Measurements from ENCODE around the gene IPO11. TPM values are rescaled to one million over a fixed set of nuclear protein-coding genes. Genes with fewer than 3 reads are reported as not detected.
A peak's percentile ranks its signal among the peaks of the same experiment; 100 is the strongest.
"Not testable (repeated sequence)": the region's sequence is repeated elsewhere in the genome, so short reads cannot be mapped to it uniquely, and the experiment has no call there.

The IPO11 gene
- total RNA-seq, 1 donor from 2014 or later: 90.1 TPM

DNA sequence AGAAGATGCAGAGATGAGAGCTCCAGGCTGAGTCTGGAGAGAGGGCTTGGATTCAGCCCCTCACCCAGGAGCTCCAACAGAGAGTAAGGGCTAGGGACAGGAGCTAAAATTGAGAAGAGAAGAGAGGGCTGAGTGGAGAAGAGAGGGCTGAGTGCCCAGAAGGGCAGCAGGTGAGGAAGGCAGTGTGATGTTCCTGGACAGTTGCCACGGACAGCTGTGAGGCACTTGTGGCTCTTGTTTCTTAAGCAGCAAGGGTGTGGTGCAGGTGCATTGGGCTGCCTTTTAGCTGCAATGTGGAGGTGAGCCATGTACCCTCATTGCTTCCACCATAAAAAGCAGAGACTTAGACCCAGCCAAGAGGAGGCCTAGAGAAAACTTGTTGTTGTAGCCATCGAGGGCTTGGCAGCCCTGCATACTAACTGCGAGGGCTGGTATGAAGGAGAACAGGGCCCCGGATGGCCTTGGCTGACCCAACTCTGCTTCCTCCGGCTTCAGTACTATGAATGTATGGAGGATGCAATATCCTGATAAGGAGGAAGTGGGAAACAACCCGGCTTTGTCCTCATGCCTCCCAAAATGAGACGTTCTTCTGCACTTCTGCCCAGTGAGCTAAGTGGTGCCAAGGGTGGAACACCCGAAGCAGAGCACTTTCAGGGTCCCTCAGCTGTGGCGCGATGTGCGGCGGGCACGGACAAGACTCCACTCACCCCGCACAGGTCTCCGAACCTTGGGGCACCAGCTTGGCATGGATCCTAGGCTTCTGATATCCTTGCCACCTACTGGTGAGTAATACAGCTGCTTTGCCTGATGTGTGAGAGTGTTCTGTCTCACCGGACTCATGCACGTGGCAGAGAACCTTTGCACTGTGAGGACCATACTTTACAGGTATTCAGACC is 231.2 kb downstream of the IPO11 start:
- DNase-seq (ENCODE audit: low read depth in 2 of 2): no peak

DNA sequence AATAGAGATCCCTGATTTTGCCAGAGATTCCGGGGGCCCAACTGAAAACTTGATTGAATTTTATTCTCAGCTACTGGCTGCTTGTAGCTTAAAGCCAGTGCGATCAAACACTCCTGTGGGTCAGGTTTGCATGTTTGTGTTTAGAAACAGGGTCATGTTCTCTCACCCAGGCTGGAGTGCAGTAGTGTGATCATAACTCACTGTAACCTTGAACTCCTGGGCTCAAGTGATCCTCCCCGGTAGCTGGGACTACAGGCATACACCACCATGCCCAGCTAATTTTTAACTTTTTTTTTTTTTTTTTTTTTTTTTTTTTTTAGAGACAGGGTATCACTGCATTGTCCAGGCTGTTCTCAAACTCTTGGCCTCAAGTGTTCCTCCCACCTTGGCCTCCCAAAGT is 232.7 kb downstream of the IPO11 start:
- no peak for DNase-seq (ENCODE audit: low read depth in 2 of 2)

DNA sequence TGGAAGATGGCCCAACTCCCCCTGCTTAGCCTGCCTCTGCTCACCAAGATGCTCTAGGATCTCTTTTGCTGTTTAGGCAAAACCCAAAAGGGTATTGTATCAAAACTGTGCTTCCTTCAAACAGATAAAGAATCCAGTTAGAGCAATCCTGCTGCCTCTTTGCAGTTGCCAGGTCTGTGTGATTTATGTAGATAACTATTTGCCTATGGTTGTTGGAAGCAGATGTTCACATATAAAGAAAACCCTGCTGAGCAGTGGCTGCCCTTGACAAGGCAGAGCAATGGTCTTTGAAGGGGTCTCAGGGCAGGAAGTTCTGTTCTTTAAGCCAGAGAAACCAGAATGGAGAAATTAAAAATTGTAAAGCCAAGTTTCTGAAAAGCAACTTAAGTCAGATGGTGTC is 234.7 kb downstream of the IPO11 start:
- no peak for DNase-seq (ENCODE audit: low read depth in 2 of 2)

DNA sequence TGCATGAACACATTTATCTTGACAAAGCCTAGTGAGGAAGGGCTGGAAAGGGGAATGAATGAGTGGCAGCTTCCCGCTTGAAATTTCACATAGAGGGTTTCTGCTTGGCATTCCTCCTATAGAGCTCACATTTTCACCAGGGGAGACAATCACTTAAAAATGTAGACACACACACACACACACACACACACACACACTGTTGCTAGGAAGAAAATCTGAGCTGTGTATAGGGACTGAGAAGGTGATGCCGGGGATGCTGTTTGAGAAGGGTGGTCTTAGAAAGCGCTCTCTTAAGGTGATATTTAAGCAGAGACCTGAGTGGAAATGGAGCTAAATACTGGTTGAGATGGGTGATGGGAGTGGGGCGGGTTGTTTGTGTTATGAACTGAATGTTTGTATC is 236.5 kb downstream of the IPO11 start:
- no peak for DNase-seq (ENCODE audit: low read depth in 2 of 2)

DNA sequence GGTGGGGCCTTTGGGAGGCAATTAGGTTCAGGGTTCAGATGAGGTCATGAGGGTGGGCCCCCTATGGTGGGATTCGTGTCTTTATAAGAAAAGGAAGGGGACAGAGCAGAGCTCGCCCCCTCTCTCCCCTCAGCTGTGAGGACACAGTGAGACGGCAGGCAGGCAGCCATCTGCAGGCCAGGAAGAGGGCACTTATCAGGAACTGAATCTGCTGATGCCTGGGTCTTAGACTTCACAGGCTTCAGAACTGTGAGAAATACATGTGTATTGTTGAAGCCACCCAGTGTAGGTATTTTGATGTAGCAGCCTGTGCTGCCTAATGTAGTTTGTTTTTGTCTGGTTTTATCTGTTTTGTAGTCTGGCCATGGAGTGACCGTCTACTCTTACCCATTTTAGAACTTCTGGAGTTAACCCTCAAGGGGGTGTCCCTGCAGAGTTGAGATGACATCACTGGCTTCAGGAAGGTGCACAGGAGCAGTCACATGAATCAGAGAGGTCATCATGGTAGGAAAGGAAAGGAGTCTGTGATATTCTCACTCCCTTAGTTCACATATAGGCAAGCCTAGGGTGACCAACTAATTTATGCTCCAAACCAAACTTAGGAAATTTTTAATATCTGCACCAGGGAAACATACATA is 237.0 kb downstream of the IPO11 start:
- DNase-seq (ENCODE audit: low read depth in 2 of 2): no peak

DNA sequence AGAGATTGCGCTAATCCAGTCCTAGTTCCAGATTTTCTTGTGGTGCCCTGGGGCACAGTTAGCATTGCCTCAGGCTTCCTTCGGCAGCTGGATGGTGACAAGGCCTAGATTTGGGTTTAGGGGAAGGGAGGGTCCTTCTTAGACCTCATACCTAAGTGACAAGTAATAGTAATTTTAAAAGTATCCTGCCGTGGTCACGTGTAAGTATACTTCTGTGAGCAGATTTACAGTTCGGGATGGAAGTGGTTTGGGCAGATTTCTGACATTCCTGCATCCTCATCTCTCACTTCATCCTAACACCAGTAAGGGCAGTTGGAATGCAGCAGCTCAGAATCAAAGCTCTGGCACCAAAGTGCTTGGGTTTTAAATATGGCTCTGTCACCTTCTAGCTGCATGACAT is 237.6 kb downstream of the IPO11 start:
- DNase-seq (ENCODE audit: low read depth in 2 of 2): no peak

DNA sequence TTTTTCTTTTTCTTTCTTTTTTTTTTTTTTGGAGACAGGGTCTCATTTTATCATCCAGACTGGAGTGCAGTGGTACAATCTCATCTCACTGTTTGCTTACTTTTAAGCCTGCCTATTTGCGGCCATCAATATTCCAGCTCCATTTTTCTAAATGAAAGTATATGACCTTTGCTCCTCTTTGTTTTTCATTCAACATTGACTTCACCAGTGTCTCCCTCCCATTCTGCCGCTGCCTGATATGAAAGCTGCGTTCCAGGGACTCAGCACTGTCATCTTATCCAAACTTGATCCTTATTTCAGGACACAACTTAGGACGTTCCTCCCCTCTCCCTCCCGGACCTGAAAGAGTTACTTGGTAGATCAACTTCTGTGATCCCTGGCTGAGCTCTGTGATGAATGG is 239.7 kb downstream of the IPO11 start:
- no peak for DNase-seq (ENCODE audit: low read depth in 2 of 2)

DNA sequence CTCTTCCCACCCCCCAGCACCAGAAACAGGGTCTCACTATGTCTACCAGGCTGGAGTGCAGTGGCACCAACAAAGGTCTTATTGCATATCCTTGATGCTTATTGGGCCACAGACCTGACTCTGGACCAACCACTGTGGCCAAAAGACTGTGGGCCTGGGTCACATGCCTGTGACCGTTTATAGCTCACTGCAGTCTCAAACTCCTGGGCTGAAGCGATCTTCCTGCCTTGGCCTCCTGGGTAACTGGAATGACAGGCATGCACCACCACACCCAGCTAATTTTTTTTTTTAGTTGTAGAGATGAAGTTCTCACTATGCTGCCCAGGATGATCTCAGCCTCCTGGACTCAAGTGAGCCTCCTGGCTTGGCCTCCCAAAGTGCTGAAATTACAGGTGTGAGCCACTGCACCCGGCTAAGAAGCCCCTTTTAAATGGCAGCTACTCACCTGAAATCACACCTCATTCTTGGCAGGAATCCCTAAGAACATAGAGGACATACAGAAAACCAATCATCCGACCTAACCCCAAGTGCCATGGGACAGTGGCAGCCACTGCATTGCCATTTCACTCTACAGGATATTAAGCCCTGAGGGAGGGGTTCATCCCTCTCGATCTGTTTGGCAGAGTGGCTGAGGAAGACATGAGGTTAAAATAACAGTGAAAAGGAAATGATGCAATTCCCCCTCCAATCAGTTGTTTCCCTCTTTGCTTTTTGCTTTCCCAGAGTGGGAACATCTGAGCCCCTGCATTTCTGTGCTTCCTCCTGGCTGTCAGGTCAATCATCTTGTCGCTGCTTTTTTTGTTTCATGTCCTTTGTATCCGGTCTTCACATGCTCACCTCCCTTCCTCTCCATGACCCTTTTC is 240.7 kb downstream of the IPO11 start:
- peak; percentile 77 to 94 for DNase-seq (ENCODE audit: low read depth in 2 of 2)

DNA sequence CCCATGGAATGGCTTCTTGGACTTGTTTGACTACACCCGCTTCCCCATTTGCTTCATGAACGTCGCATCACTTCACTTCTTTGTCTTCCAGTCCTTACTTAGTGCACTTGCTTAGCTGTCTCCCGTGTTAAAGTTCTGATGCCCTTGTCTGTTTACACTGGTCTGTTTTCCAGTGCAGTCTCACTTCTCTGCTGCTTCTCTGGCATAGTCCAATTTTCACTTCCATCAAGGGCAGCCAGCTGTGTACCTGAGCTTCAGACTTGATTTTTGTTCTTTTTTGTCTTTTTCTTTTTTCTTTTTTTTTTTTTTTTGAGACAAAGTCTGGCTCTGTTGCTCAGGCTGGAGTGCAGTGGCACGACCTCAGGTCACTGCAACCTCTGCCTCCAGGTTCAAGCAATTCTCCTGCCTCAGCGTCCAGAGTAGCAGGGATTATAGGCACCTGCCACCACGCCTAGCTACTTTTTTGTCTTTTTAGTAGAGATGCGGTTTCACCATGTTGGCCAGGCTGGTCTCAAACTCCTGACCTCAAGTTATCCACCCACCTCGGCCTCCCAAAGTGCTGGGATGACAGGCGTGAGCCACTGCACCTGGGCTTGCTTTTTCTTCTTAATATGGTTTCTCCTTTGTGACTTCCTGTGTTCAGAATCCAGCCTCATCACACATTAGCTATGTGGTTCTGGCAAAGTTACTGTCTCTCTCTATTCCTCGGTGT is 241.5 kb downstream of the IPO11 start:
- no peak for DNase-seq (ENCODE audit: low read depth in 2 of 2)

DNA sequence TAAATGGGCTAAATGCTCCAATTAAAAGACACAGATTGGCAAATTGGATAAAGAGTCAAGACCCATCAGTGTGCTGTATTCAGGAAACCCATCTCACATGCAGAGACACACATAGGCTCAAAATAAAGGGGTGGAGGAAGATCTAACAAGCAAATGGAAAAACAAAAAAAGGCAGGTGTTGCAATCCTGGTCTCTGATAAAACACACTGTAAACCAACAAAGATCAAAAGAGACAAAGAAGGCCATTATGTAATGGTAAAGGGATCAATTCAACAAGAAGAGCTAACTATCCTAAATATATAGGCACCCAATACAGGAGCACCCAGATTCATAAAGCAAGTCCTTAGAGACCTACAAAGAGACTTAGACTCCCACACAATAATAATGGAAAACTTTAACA is 245.2 kb downstream of the IPO11 start:
- DNase-seq (ENCODE audit: low read depth in 2 of 2): not testable (repeated sequence)

DNA sequence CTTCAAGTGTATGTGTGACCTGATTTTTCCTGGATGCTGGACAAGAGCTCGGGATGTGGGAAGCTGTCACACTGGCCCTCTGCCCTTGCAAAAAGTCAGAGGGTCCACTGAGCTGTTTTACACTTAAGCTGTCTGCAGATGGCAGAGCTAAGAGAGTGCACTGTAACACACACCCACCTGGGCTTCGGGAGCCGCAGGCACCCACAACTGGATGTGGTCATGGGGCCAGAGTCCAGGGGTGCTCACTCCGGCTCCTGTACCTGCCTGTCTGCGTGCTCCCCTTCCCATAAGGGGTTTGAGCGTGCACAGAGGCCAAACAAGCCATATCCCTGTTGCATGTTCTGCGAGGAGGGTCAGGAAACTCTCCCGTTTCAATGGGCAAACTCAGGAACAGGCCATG is 248.6 kb downstream of the IPO11 start:
- DNase-seq (ENCODE audit: low read depth in 2 of 2): no peak

DNA sequence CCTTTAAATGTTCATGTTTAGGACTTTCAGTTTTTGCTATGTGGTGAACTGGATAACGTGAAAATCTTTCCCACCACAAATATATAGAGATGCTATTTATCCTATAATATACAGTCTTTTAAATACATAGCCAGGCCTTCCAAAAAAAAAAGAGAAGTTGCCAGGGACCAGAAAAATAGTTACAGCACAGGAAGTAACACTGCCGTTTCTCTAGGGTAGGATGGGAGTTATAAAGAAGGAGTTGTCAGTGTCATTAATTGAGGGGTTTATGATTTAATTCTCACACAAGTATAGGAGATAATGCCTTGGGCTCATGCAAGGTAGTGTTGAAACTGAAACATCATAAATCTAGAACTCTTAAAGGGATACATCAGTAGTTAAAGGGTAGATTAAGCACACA is 250.0 kb downstream of the IPO11 start:
- no peak for DNase-seq (ENCODE audit: low read depth in 2 of 2)

DNA sequence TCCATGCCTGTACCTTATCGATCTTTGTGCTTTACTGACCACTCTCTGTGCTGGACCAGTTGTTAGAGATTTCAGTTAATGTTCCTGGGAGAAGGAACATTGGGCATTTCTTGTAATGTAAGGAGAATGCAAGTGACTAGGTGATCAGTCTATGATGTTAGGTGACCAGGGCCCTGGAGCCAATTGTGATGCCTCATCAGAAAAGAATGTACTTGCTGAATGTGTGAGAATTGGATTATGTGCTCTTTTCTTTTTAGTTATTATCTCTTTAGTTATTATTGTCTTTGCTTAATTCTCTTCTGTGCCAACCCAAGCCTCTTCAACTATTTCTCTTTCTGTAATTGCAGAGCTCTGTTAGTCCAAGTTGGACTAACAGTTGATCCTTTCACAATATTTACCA is 258.9 kb downstream of the IPO11 start:
- DNase-seq (ENCODE audit: low read depth in 2 of 2): no peak

DNA sequence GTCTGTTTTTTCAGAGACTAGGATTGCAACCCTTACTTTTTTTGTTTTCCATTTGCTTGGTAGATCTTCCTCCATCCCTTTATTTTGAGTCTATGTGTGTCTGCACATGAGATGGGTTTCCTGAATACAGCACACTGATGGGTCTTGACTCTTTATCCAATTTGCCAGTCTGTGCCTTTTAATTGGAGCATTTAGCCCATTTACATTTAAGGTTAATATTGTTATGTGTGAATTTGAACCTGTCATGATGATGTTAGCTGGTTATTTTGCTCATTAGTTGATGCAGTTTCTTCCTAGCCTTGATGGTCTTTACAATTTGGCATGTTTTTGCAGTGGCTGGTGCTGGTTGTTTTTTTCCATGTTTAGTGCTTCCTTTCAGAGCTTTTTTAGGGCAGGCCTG is 264.0 kb downstream of the IPO11 start:
- not testable (repeated sequence) for DNase-seq (ENCODE audit: low read depth in 2 of 2)

Other genes starting within 250 kb of the IPO11 start
- gene KIF2A, start 106.6 kb upstream of the IPO11 start, total RNA-seq: 65.1 and 67.0 TPM in 2 replicates
- 42.7 and 55.1 TPM in 2 replicates for gene DIMT1, start 8.9 kb upstream of the IPO11 start, total RNA-seq
- gene LRRC70, start 166.1 kb downstream of the IPO11 start, total RNA-seq: 43.4 and 63.7 TPM in 2 replicates

Measured in dermis microvascular lymphatic vessel endothelial cell (primary cell).